Stomach (tissue), 4 donors: ENCODE measurements around the gene LLGL1.

Source experiments
- POLR2A ChIP-seq, 4 donors: fragments of 450-650 bp; IDR thresholded peaks; one replicate each; pipeline ENCODE4 v1.6.1; 2016; ENCODE audit warnings: antibody characterized with exemption in 4 of 4, control low read depth in 2 of 4, mild to moderate bottlenecking in 1 of 4, moderate library complexity in 1 of 4
- POLR2AphosphoS5 ChIP-seq, 3 donors: sonication (generic); formaldehyde crosslinking; IDR thresholded peaks; one replicate each; pipeline ENCODE4 v1.6.1; 2016; ENCODE audit warnings: antibody characterized with exemption in 3 of 3

DNA sequence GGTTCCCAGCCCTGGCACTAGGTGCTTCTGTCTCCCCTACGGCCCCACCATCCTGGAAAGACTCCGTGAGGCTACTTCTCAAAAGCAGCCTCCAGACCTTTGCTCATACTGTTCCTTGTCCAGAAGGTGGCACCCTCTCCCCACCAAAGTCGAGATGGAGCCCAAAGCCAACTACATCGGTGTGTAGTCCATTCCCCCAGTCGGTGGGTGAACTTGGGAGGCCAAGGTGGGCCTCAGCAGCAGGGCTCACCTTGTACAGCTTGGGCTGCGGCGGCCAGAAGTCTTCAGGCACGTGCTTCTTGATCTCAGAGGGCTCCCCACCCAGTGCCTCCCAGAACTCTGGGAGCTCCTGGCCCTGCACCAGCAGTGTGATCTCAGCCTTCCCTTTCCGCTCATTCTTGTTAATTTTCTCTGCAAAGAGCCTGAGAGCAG is 22.9 kb downstream of the LLGL1 start:
- TF ChIP-seq POLR2AphosphoS5 (IDR thresholded peaks at IDR 0.05) (peak in 1 of 3 donors; percentile 57), POLR2A (IDR thresholded peaks at IDR 0.05) (no peak)
